CD4-positive, alpha-beta T cell (primary cell): Measurements from ENCODE around the gene KCNK15. TPM values are rescaled to one million over a fixed set of nuclear protein-coding genes. Genes with fewer than 3 reads are reported as not detected.

Experiments used
- ATAC-seq: fragments of 200-7000 bp; cut with Tn5 transposase; one replicate; pipeline ENCODE4 v1.10.0; 2022; ENCODE audit warnings: mild to moderate bottlenecking; ENCODE audit not compliant: poor library complexity
- CTCF ChIA-PET: fragments of 350-600 bp; sonication (Branson Sonifier 250); formaldehyde crosslinking; loops from one replicate; lab custom pipeline; 2021; ENCODE audit warnings: antibody characterized with exemption, inconsistent platforms; lab: Charles Lee
- POLR2A ChIA-PET: fragments of 350-600 bp; sonication (Branson Sonifier 250); formaldehyde crosslinking; loops from one replicate; lab custom pipeline; 2021; ENCODE audit warnings: antibody characterized with exemption, inconsistent platforms; lab: Charles Lee
- DNase-seq, 14 experiments: peaks; one replicate each; pipeline ENCODE4 v3.0.0-alpha.2; 2013 to 2020; ENCODE audit warnings: mixed read lengths in 2 of 14
- H3K27ac ChIP-seq, 2 donors: one replicate each; pipeline versions ENCODE4 v1.5.1 to v1.7.0; 2013; ENCODE audit warnings: low read length in 2 of 2, low read depth in 1 of 2, mild to moderate bottlenecking in 1 of 2
- H3K27me3 ChIP-seq, 2 experiments: 1 replicate in 1 of 2; 2 replicates in 1 of 2; pipeline versions ENCODE4 v1.6.1 to v1.7.0; 2013; ENCODE audit warnings: low read length in 2 of 2, control low read depth in 1 of 2, mild to moderate bottlenecking in 1 of 2, moderate library complexity in 1 of 2; ENCODE audit not compliant: insufficient read depth in 2 of 2, control insufficient read depth in 1 of 2
- H3K36me3 ChIP-seq: one replicate; pipeline ENCODE4 v1.6.1; 2013; ENCODE audit warnings: low read length, control low read depth; ENCODE audit not compliant: insufficient read depth
- H3K4me1 ChIP-seq: one replicate; pipeline ENCODE4 v1.6.1; 2013; ENCODE audit warnings: low read length, control low read depth; ENCODE audit not compliant: insufficient read depth
- H3K4me3 ChIP-seq: one replicate; pipeline ENCODE4 v1.5.1; 2013; ENCODE audit warnings: mild to moderate bottlenecking, low read length, moderate library complexity
- H3K9me3 ChIP-seq, 2 experiments: 1 replicate in 1 of 2; 2 replicates in 1 of 2; pipeline versions ENCODE4 v1.6.1 to v1.7.0; 2013; ENCODE audit warnings: low read length in 2 of 2, mild to moderate bottlenecking in 2 of 2, control low read depth in 1 of 2, moderate library complexity in 1 of 2; ENCODE audit not compliant: control insufficient read depth in 1 of 2, insufficient read depth in 1 of 2
- H3K27ac Mint-ChIP-seq: one replicate; pipeline ENCODE4 v1.8.0; 2020; ENCODE audit warnings: mixed read lengths
- H3K27me3 Mint-ChIP-seq: one replicate; pipeline ENCODE4 v1.8.0; 2021; ENCODE audit warnings: mixed read lengths
- H3K36me3 Mint-ChIP-seq: one replicate; pipeline ENCODE4 v1.8.0; 2021; ENCODE audit warnings: low read depth, mixed read lengths
- H3K4me1 Mint-ChIP-seq: one replicate; pipeline ENCODE4 v1.8.0; 2021; ENCODE audit warnings: low read depth, mixed read lengths
- H3K4me3 Mint-ChIP-seq: one replicate; pipeline ENCODE4 v1.8.0; 2020; ENCODE audit warnings: mild to moderate bottlenecking, mixed read lengths
- H3K9me3 Mint-ChIP-seq: one replicate; pipeline ENCODE4 v1.8.0; 2020; ENCODE audit warnings: mixed read lengths
- CTCF ChIP-seq: fragments of 200-600 bp; IDR thresholded peaks from one replicate; pipeline ENCODE4 v1.8.0; 2022; ENCODE audit warnings: antibody characterized with exemption, mild to moderate bottlenecking
- intact Hi-C, 2 experiments: fragments of 100-400 bp; cut with DNase I in 1 of 2; cut with micrococcal nuclease in 1 of 2; formaldehyde crosslinking; loops; one replicate each; pipeline versions ENCODE4 v1.15.1 to v1.9.0; 2023 to 2025; cut with DNase I, micrococcal nuclease
- total RNA-seq, 174 experiments: library from RNA in 2 of 174; stranded (reverse) in 2 of 174; gene quantifications; one replicate each; pipeline ENCODE4 v1.2.3 and lab custom pipeline; 2021 to 2026

Gene KCNK15
- total RNA-seq, 2 experiments from 2014 or later, result not detected

- no peak overlapping the region for H3K27ac Mint-ChIP-seq
- no peak for TF ChIP-seq CTCF
- no peak overlapping the region for H3K4me3 ChIP-seq
- ATAC-seq, result no peak
- no peak overlapping the region for H3K4me3 Mint-ChIP-seq
- no peak for DNase-seq
- H3K4me1 ChIP-seq, result no peaks in the 10 kb centered on the region
- ChIA-PET POLR2A (no interaction called here), CTCF (no interaction called here)
- no peaks in the 10 kb centered on the region for H3K9me3 ChIP-seq
- no peaks in the 10 kb centered on the region for H3K9me3 Mint-ChIP-seq
- H3K27ac ChIP-seq, result no peak overlapping the region
- no peaks in the 10 kb centered on the region for H3K4me1 Mint-ChIP-seq
- H3K27me3 ChIP-seq, result no peaks in the 10 kb centered on the region
- no peaks in the 10 kb centered on the region for H3K36me3 Mint-ChIP-seq
- H3K27me3 Mint-ChIP-seq, result no peaks in the 10 kb centered on the region
- no peaks in the 10 kb centered on the region for H3K36me3 ChIP-seq
- intact Hi-C loops, result no loop called here
These were observed 43.8 kb upstream of the KCNK15 start for GRCh38 chr20:44701858-44702256.

- CTCF ChIA-PET, result no interaction called here
- no peak for TF ChIP-seq CTCF
- no peaks in the 10 kb centered on the region for H3K27me3 Mint-ChIP-seq
- no peak for DNase-seq
- no peak overlapping the region for H3K27ac ChIP-seq
- no peaks in the 10 kb centered on the region for H3K4me1 Mint-ChIP-seq
- H3K4me3 Mint-ChIP-seq, result no peak overlapping the region
- H3K27ac Mint-ChIP-seq, result no peak overlapping the region
- no peaks in the 10 kb centered on the region for H3K4me1 ChIP-seq
- no peaks in the 10 kb centered on the region for H3K9me3 ChIP-seq
- no peak for ATAC-seq
- no peaks in the 10 kb centered on the region for H3K27me3 ChIP-seq
- intact Hi-C loops, result no loop called here
- no peaks in the 10 kb centered on the region for H3K36me3 ChIP-seq
- no peaks in the 10 kb centered on the region for H3K9me3 Mint-ChIP-seq
- POLR2A ChIA-PET, result no interaction called here
- no peak overlapping the region for H3K4me3 ChIP-seq
- no peaks in the 10 kb centered on the region for H3K36me3 Mint-ChIP-seq
These were observed 42.9 kb upstream of the KCNK15 start for GRCh38 chr20:44702776-44703175.

- H3K36me3 ChIP-seq, result no peaks in the 10 kb centered on the region
- no peaks in the 10 kb centered on the region for H3K36me3 Mint-ChIP-seq
- no peak for DNase-seq
- no peak for ATAC-seq
- no peaks in the 10 kb centered on the region for H3K9me3 Mint-ChIP-seq
- no peak overlapping the region for H3K27ac ChIP-seq
- no peak overlapping the region for H3K27ac Mint-ChIP-seq
- no peak for TF ChIP-seq CTCF
- no peaks in the 10 kb centered on the region for H3K9me3 ChIP-seq
- intact Hi-C loops, result no loop called here
- ChIA-PET POLR2A (no interaction called here), CTCF (no interaction called here)
- H3K4me1 ChIP-seq, result no peaks in the 10 kb centered on the region
- no peak overlapping the region for H3K4me3 Mint-ChIP-seq
- H3K4me1 Mint-ChIP-seq, result no peaks in the 10 kb centered on the region
- H3K27me3 ChIP-seq, result no peaks in the 10 kb centered on the region
- H3K4me3 ChIP-seq, result no peak overlapping the region
- no peaks in the 10 kb centered on the region for H3K27me3 Mint-ChIP-seq
These were observed 42.3 kb upstream of the KCNK15 start for GRCh38 chr20:44703183-44703925.
